HCT116 (cell line): ENCODE results near the gene ID1. TPM values are rescaled to one million over a fixed set of nuclear protein-coding genes. Genes with fewer than 3 reads are reported as not detected.

Experiments used
- ATAC-seq: fragments of 200-7000 bp; cut with Tn5 transposase; 2 replicates; pipeline ENCODE4 v1.9.1; 2020; ENCODE audit warnings: mild to moderate bottlenecking, moderate library complexity
- BruUV-seq: library from RNA; stranded (reverse); fragments of 400-500 nt; replicated peaks from 2 replicates; lab custom pipeline; 2021; lab: Mats Ljungman, UMichigan
- CTCF ChIA-PET: fragments of 300-600 bp; sonication (Branson Sonifier 250); formaldehyde crosslinking; loops from one replicate; lab custom pipeline; 2021; ENCODE audit warnings: antibody characterized with exemption; lab: Charles Lee
- POLR2A ChIA-PET: fragments of 300-600, 350-600 bp; sonication (Branson Sonifier 250); formaldehyde crosslinking; loops from one replicate; lab custom pipeline; 2021; ENCODE audit warnings: antibody characterized with exemption; lab: Charles Lee
- RAD21 ChIA-PET, 2 experiments: fragments of 300-600 bp; sonication (Branson Sonifier 250); formaldehyde crosslinking; loops; one replicate each; lab custom pipeline; 2023; ENCODE audit warnings: low total read pairs in 2 of 2; ENCODE audit not compliant: uncharacterized antibody in 2 of 2, unreplicated experiment in 2 of 2, low non-redundant PET in 1 of 2; lab: Charles Lee
- DNase-seq: peaks from one replicate; pipeline ENCODE4 v3.0.0-alpha.2; 2010; ENCODE audit warnings: low read depth, low spot score
- H2AFZ ChIP-seq: fragments of 200-600 bp; shearing (Covaris generic), sonication (generic); 2 replicates; pipeline ENCODE4 v1.6.1; 2017; ENCODE audit warnings: low read depth, mixed run types, mixed read lengths, antibody characterized with exemption, low read length; ENCODE audit not compliant: poor library complexity, severe bottlenecking
- H3K27ac ChIP-seq: 2 replicates; pipeline ENCODE4 v1.5.1; 2012; ENCODE audit warnings: low read depth, low read length
- H3K27me3 ChIP-seq: fragments of 200-600 bp; sonication (generic); 2 replicates; pipeline ENCODE4 v1.6.1; 2016; ENCODE audit warnings: mixed run types, low read length, mixed read lengths; ENCODE audit not compliant: insufficient read depth
- H3K36me3 ChIP-seq, 2 experiments: fragments of 200-500 bp in 1 of 2; fragments of 200-600 bp in 1 of 2; sonication (Bioruptor generic) in 1 of 2; sonication (generic) in 1 of 2; 2 replicates each; pipeline versions ENCODE4 v1.5.1 to v1.6.1; 2014 to 2016; ENCODE audit warnings: low read length in 2 of 2, inconsistent platforms in 1 of 2, mixed read lengths in 1 of 2, mixed run types in 1 of 2; ENCODE audit not compliant: insufficient read depth in 2 of 2, control insufficient read depth in 1 of 2
- H3K4me1 ChIP-seq, 2 experiments: fragments of 200-600 bp in 1 of 2; sonication (generic) in 1 of 2; 2 replicates each; pipeline versions ENCODE4 v1.5.1 to v1.6.1; 2012 to 2017; ENCODE audit warnings: low read length in 2 of 2, inconsistent platforms in 1 of 2, mild to moderate bottlenecking in 1 of 2, mixed read lengths in 1 of 2, mixed run types in 1 of 2, moderate library complexity in 1 of 2; ENCODE audit not compliant: insufficient read depth in 2 of 2, control insufficient read depth in 1 of 2
- H3K4me2 ChIP-seq: fragments of 200-600 bp; sonication (generic); 2 replicates; pipeline ENCODE4 v1.6.1; 2017; ENCODE audit warnings: mixed run types, low read length, mixed read lengths
- H3K4me3 ChIP-seq, 2 experiments: fragments of 200-600 bp in 1 of 2; sonication (generic) in 1 of 2; replicated peaks in 1 of 2; 2 replicates each; pipeline ENCODE4 v1.5.1; 2011 to 2016; ENCODE audit warnings: low read length in 2 of 2, control low read depth in 1 of 2, low read depth in 1 of 2, mild to moderate bottlenecking in 1 of 2, mixed read lengths in 1 of 2, mixed run types in 1 of 2
- H3K79me2 ChIP-seq: fragments of 200-600 bp; sonication (generic); 2 replicates; pipeline ENCODE4 v1.6.1; 2017; ENCODE audit warnings: mild to moderate bottlenecking, mixed run types, low read length, moderate library complexity, mixed read lengths; ENCODE audit not compliant: insufficient read depth
- H3K9ac ChIP-seq: fragments of 200-600 bp; sonication (generic); 2 replicates; pipeline ENCODE4 v1.6.1; 2016; ENCODE audit warnings: low read length, mixed read lengths
- H3K9me2 ChIP-seq: fragments of 200-600 bp; sonication (generic), shearing (Covaris generic); 2 replicates; pipeline ENCODE4 v1.6.1; 2017; ENCODE audit warnings: mixed run types, mild to moderate bottlenecking, moderate library complexity; ENCODE audit not compliant: insufficient read depth
- H3K9me3 ChIP-seq, 2 experiments: fragments of 200-500 bp in 1 of 2; fragments of 200-600 bp in 1 of 2; sonication (Bioruptor generic) in 1 of 2; sonication (generic) in 1 of 2; 2 replicates each; pipeline ENCODE4 v1.6.1; 2014 to 2017; ENCODE audit warnings: low read length in 2 of 2, mixed read lengths in 2 of 2, inconsistent platforms in 1 of 2, low read depth in 1 of 2, mild to moderate bottlenecking in 1 of 2, mixed run types in 1 of 2, moderate library complexity in 1 of 2; ENCODE audit not compliant: control insufficient read depth in 1 of 2, insufficient read depth in 1 of 2
- H4K20me1 ChIP-seq: fragments of 200-600 bp; sonication (generic), shearing (Covaris generic); 2 replicates; pipeline ENCODE4 v1.6.1; 2017; ENCODE audit warnings: mixed run types, mild to moderate bottlenecking, moderate library complexity; ENCODE audit not compliant: insufficient read depth
- ATF3 ChIP-seq: IDR thresholded peaks from 2 replicates; pipeline ENCODE4 v1.6.1; 2012
- CBX3 ChIP-seq: IDR thresholded peaks from 2 replicates; pipeline ENCODE4 v1.6.1; 2012; ENCODE audit warnings: low read depth
- CEBPB ChIP-seq: IDR thresholded peaks from 2 replicates; pipeline ENCODE4 v1.6.1; 2012; ENCODE audit warnings: low read depth
- EGR1 ChIP-seq: IDR thresholded peaks from 2 replicates; pipeline ENCODE4 v1.6.1; 2012; ENCODE audit warnings: low read depth
- ELF1 ChIP-seq: IDR thresholded peaks from 2 replicates; pipeline ENCODE4 v1.6.1; 2012; ENCODE audit warnings: low read depth, borderline replicate concordance
- EZH2phosphoT487 ChIP-seq: fragments of 200-600 bp; IDR thresholded peaks from 2 replicates; pipeline ENCODE4 v1.6.1; 2018; ENCODE audit warnings: antibody characterized with exemption, borderline replicate concordance
- FOSL1 ChIP-seq: IDR thresholded peaks from 2 replicates; pipeline ENCODE4 v1.6.1; 2012; ENCODE audit warnings: low read depth
- MAX ChIP-seq: IDR thresholded peaks from 2 replicates; pipeline ENCODE4 v1.6.1; 2012
- SIN3A ChIP-seq: IDR thresholded peaks from 2 replicates; pipeline ENCODE4 v1.6.1; 2012; ENCODE audit warnings: low read depth
- TCF7L2 ChIP-seq: IDR thresholded peaks from 2 replicates; pipeline ENCODE4 v1.7.0; 2011; ENCODE audit warnings: borderline replicate concordance, inconsistent platforms; ENCODE audit not compliant: insufficient read depth, insufficient read length; ENCODE audit errors: extremely low read depth
- ZBTB33 ChIP-seq: IDR thresholded peaks from 2 replicates; pipeline ENCODE4 v1.6.1; 2011; ENCODE audit warnings: mild to moderate bottlenecking, low read length, moderate library complexity; ENCODE audit not compliant: insufficient replicate concordance; ENCODE audit errors: extremely low read depth
- ZFX ChIP-seq: fragments of 450-650 bp; IDR thresholded peaks from 2 replicates; pipeline ENCODE4 v1.6.1; 2017
- intact Hi-C: fragments of 100-400 bp; cut with micrococcal nuclease; formaldehyde crosslinking; loops from 2 replicates; pipeline ENCODE4 v1.10.0; 2022
- total RNA-seq: library from RNA; stranded (reverse); gene quantifications from one replicate; pipeline ENCODE4 v1.2.1, GENCODE V29; 2021; ENCODE audit not compliant: unreplicated experiment

ID1 gene
- total RNA-seq, 1 experiment from 2014 or later: 811 TPM

GRCh38 chr20:31643522-31643921, 38.4 kb downstream of the ID1 start:
- intact Hi-C loops: no loop called here
- Histone ChIP-seq H3K36me3 (no peaks in the 10 kb centered on the region), H3K4me2 (no peak overlapping the region), H4K20me1 (no peaks in the 10 kb centered on the region), H3K4me3 (no peak overlapping the region), H3K4me1 (peaks cover 15 to 41% of the 10 kb centered on the region in 2 experiments), H3K9me2 (no peaks in the 10 kb centered on the region), H2AFZ (no peak overlapping the region), H3K9ac (no peak overlapping the region), H3K27ac (no peak overlapping the region), H3K9me3 (no peaks in the 10 kb centered on the region), H3K27me3 (no peaks in the 10 kb centered on the region), H3K79me2 (no peaks in the 10 kb centered on the region)
- no peak for TF ChIP-seq CBX3
- TF ChIP-seq EGR1: no peak
- no peak for TF ChIP-seq ZFX
- TF ChIP-seq CEBPB: no peak
- TF ChIP-seq SIN3A: no peak
- TF ChIP-seq ATF3: no peak
- no peak for TF ChIP-seq ELF1
- no peak for TF ChIP-seq MAX
- no peak for TF ChIP-seq TCF7L2
- no peak for TF ChIP-seq FOSL1
- no peak for TF ChIP-seq EZH2phosphoT487
- no peak for TF ChIP-seq ZBTB33
- CTCF ChIA-PET: interaction anchor here (1.1 kb wide), 1 partner anchor 18 kb away, joined by 3 read pairs; no protein-coding TSS in a partner anchor
- RAD21 ChIA-PET: no interaction called here
- no TSS peak for BruUV-seq
- DNase-seq (no peak), ATAC-seq (no peak)
- POLR2A ChIA-PET: no interaction called here
